ENCODE measurements around the gene DQX1. TPM values are rescaled to one million over a fixed set of nuclear protein-coding genes. Genes with fewer than 3 reads are reported as not detected.

DQX1 gene
- total RNA-seq, 1 experiment from 2014 or later, result 1.3 TPM

DNA sequence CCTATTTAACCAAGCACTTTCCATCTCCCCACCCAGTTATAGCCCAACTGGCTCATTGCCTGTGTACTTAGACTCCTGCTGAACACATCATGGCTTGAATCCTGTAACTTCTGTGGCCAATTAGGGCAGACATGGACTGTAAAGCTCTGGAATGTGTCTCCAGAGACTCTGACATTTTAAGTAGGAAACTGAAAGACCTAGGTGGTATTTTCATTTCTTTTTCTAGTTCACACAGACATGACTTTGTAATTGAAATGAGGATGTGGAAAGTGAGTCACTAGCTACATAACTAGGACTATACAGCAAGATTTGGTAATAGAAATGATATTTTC, 40.7 kb upstream of the DQX1 start:
- DNase-seq (ENCODE audit: low spot score) (no peak), ATAC-seq (no peak)
- Mint-ChIP-seq H3K4me3 (no peak overlapping the region), H3K9me3 (no peaks in the 10 kb centered on the region), H3K4me1 (no peaks in the 10 kb centered on the region), H3K36me3 (no peaks in the 10 kb centered on the region), H3K27ac (no peak overlapping the region), H3K27me3 (ENCODE audit: low read depth) (peaks cover 40% of the 10 kb centered on the region)
- TF ChIP-seq, protein P1, sequence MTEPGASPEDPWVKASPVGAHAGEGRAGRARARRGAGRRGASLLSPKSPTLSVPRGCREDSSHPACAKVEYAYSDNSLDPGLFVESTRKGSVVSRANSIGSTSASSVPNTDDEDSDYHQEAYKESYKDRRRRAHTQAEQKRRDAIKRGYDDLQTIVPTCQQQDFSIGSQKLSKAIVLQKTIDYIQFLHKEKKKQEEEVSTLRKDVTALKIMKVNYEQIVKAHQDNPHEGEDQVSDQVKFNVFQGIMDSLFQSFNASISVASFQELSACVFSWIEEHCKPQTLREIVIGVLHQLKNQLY (CRISPR knock-in tag; IDR thresholded peaks at IDR 0.05), result no peak
- TF ChIP-seq, protein P2, sequence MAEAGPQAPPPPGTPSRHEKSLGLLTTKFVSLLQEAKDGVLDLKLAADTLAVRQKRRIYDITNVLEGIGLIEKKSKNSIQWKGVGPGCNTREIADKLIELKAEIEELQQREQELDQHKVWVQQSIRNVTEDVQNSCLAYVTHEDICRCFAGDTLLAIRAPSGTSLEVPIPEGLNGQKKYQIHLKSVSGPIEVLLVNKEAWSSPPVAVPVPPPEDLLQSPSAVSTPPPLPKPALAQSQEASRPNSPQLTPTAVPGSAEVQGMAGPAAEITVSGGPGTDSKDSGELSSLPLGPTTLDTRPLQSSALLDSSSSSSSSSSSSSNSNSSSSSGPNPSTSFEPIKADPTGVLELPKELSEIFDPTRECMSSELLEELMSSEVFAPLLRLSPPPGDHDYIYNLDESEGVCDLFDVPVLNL (CRISPR knock-in tag; IDR thresholded peaks at IDR 0.05; ENCODE audit: borderline replicate concordance, low read depth), result no peak
- no peak for TF ChIP-seq ZNF423 (CRISPR knock-in tag; IDR thresholded peaks at IDR 0.05)
- TF ChIP-seq, protein P3, sequence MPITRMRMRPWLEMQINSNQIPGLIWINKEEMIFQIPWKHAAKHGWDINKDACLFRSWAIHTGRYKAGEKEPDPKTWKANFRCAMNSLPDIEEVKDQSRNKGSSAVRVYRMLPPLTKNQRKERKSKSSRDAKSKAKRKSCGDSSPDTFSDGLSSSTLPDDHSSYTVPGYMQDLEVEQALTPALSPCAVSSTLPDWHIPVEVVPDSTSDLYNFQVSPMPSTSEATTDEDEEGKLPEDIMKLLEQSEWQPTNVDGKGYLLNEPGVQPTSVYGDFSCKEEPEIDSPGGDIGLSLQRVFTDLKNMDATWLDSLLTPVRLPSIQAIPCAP (CRISPR knock-in tag; IDR thresholded peaks at IDR 0.05), result no peak
- no peak for TF ChIP-seq NR1H2 (CRISPR knock-in tag; IDR thresholded peaks at IDR 0.05)
- TF ChIP-seq ZNF317 (CRISPR knock-in tag; IDR thresholded peaks at IDR 0.05; ENCODE audit: borderline replicate concordance, low read depth), result no peak
- TF ChIP-seq PRRX2 (CRISPR knock-in tag; IDR thresholded peaks at IDR 0.05), result no peak
- TF ChIP-seq, protein P4, sequence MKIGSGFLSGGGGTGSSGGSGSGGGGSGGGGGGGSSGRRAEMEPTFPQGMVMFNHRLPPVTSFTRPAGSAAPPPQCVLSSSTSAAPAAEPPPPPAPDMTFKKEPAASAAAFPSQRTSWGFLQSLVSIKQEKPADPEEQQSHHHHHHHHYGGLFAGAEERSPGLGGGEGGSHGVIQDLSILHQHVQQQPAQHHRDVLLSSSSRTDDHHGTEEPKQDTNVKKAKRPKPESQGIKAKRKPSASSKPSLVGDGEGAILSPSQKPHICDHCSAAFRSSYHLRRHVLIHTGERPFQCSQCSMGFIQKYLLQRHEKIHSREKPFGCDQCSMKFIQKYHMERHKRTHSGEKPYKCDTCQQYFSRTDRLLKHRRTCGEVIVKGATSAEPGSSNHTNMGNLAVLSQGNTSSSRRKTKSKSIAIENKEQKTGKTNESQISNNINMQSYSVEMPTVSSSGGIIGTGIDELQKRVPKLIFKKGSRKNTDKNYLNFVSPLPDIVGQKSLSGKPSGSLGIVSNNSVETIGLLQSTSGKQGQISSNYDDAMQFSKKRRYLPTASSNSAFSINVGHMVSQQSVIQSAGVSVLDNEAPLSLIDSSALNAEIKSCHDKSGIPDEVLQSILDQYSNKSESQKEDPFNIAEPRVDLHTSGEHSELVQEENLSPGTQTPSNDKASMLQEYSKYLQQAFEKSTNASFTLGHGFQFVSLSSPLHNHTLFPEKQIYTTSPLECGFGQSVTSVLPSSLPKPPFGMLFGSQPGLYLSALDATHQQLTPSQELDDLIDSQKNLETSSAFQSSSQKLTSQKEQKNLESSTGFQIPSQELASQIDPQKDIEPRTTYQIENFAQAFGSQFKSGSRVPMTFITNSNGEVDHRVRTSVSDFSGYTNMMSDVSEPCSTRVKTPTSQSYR (CRISPR knock-in tag; IDR thresholded peaks at IDR 0.05), result no peak
- TF ChIP-seq, protein P5, sequence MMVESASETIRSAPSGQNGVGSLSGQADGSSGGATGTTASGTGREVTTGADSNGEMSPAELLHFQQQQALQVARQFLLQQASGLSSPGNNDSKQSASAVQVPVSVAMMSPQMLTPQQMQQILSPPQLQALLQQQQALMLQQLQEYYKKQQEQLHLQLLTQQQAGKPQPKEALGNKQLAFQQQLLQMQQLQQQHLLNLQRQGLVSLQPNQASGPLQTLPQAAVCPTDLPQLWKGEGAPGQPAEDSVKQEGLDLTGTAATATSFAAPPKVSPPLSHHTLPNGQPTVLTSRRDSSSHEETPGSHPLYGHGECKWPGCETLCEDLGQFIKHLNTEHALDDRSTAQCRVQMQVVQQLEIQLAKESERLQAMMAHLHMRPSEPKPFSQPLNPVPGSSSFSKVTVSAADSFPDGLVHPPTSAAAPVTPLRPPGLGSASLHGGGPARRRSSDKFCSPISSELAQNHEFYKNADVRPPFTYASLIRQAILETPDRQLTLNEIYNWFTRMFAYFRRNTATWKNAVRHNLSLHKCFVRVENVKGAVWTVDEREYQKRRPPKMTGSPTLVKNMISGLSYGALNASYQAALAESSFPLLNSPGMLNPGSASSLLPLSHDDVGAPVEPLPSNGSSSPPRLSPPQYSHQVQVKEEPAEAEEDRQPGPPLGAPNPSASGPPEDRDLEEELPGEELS (CRISPR knock-in tag; IDR thresholded peaks at IDR 0.05), result no peak
- TF ChIP-seq CREM (CRISPR knock-in tag; IDR thresholded peaks at IDR 0.05), result no peak
- TF ChIP-seq ATF1 (CRISPR knock-in tag; IDR thresholded peaks at IDR 0.05), result no peak
- TF ChIP-seq TEAD4 (CRISPR knock-in tag; IDR thresholded peaks at IDR 0.05), result no peak
- TF ChIP-seq ELF4 (CRISPR knock-in tag; IDR thresholded peaks at IDR 0.05; ENCODE audit: low read depth), result no peak
- TF ChIP-seq MXD4 (CRISPR knock-in tag; IDR thresholded peaks at IDR 0.05; ENCODE audit: borderline replicate concordance), result no peak
- TF ChIP-seq, protein P6, sequence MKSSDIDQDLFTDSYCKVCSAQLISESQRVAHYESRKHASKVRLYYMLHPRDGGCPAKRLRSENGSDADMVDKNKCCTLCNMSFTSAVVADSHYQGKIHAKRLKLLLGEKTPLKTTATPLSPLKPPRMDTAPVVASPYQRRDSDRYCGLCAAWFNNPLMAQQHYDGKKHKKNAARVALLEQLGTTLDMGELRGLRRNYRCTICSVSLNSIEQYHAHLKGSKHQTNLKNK (CRISPR knock-in tag; IDR thresholded peaks at IDR 0.05), result no peak
- TF ChIP-seq ZNF232 (CRISPR knock-in tag; IDR thresholded peaks at IDR 0.05), result no peak
- no peak for TF ChIP-seq CREB1 (CRISPR knock-in tag; IDR thresholded peaks at IDR 0.05)
- TF ChIP-seq ETV6 (CRISPR knock-in tag; IDR thresholded peaks at IDR 0.05), result no peak
- TF ChIP-seq, protein P7, sequence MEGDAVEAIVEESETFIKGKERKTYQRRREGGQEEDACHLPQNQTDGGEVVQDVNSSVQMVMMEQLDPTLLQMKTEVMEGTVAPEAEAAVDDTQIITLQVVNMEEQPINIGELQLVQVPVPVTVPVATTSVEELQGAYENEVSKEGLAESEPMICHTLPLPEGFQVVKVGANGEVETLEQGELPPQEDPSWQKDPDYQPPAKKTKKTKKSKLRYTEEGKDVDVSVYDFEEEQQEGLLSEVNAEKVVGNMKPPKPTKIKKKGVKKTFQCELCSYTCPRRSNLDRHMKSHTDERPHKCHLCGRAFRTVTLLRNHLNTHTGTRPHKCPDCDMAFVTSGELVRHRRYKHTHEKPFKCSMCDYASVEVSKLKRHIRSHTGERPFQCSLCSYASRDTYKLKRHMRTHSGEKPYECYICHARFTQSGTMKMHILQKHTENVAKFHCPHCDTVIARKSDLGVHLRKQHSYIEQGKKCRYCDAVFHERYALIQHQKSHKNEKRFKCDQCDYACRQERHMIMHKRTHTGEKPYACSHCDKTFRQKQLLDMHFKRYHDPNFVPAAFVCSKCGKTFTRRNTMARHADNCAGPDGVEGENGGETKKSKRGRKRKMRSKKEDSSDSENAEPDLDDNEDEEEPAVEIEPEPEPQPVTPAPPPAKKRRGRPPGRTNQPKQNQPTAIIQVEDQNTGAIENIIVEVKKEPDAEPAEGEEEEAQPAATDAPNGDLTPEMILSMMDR (IDR thresholded peaks at IDR 0.05), result no peak
- POLR2A ChIA-PET, result no interaction called here
- CTCF ChIA-PET, result interaction anchor here (1.0 to 1.4 kb wide), 2 partner anchors 11 to 21 kb away, joined by 3 to 4 read pairs; no protein-coding TSS in a partner anchor

All from WTC11 (cell line).